HuH-7.5 (cell line): ENCODE measurements around the gene REV3L.
"Not testable (repeated sequence)": the region's sequence is repeated elsewhere in the genome, so short reads cannot be mapped to it uniquely, and the experiment has no call there.

Source experiments
- DNase-seq: peaks from one replicate; pipeline ENCODE4 v3.0.0; 2011; ENCODE audit warnings: low spot score

REV3L gene

DNA sequence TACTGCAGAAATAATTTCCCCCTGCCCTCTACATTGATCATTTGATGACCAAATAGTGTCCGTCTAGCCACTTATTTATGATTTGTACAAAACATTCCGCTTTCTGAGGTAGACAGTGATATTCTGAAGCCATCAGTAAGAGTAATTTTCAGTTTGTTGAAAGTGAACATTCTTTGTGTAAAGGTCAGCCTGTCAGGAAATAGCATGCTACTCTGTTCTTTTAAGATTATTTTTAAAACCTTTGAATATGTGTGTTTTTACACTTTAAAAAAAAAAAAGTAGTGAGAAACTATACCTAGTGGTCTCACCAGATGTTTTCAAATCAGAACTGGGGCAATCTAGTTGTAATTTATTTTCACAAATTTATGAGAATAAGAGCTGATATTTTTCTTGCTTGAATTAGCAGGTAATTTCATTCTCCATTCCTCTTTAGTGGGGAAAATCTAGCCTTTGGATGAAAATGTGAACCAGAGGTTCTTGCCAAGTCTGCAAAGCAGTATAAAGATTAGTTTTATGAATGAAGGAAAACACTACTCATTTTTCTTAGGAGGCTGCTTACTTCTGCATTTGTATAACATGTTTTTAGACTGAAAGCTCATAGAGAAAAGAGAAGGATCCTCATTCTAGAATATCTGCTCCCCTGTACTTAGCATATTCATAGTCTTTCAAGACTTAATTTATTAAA lies 12.1 kb upstream of the REV3L start:
- no peak for DNase-seq

DNA sequence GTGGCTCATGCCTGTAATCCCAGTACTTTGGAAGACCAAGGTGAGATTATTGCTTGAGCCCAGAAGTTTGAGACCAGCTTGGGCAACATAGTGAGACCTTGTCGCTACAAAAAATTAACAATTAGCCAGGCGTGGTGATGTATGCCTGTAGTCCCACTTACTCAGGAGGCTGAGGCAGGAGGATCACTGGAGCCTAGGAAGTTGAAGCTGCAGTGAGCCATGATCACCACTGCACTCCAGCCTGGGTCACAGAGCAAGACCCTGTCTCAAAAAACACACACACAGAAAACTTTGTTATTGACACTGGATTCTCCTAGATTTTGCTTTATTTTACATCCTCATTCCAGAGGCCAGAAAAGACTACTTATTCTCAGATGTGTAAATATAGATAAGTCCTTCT lies 9.5 kb upstream of the REV3L start:
- DNase-seq = no peak

DNA sequence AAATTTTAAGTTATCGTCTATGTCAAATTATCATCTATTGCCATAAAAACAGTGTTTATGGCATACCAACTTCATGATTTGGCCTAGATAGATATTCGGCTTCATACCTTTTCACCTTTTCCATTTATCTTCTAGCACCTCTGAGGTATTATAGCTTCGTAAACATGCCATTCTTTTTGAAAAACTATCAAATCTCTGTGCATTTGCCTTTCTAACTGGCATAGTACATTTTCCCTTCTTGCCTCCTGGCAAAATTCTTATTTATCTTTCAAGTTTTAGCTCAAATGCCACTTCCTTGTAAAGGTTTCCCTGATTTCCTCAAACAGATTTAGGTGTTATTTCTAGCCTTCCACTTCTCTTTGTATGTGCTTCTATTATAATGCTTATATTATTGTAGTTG lies 7.0 kb upstream of the REV3L start:
- no peak for DNase-seq

DNA sequence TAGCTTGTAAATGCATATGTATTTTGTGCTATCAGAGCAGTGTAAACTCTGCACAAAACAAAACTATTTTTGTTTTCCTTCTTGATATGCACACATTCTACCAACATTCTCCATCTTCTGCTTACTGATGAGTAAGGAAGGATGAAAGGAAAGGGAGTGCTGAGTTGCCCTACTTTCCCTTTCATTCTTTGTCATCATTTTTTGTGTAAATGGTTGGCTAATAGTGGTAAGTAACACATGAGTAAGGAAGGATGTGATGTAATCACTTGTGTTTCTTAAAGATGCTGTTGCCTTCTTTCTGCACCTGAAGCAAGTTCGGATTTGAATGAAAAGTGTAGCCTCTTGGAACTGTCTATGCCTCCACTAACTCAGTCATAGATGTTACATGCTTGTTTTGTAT lies 4.6 kb upstream of the REV3L start:
- DNase-seq = no peak

DNA sequence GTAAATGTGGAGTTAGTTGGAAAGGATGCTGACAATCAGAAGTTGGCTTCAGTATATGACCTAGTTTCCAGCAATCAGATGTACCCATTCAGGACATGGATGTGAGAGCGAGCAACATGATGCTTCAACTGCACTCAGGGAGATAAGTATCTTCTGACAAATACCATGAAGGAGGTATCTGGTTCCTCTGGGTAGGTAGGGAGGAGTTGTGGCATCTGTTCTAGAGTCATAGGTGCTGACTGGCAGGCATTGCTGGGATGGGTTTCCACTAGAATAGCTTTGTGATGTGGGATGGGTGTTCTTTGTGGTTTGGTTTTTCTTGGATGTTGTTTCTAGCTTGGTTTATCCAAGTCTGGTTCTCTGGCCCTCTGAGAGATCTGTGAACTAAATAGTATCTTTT lies 3.9 kb upstream of the REV3L start:
- DNase-seq = no peak

DNA sequence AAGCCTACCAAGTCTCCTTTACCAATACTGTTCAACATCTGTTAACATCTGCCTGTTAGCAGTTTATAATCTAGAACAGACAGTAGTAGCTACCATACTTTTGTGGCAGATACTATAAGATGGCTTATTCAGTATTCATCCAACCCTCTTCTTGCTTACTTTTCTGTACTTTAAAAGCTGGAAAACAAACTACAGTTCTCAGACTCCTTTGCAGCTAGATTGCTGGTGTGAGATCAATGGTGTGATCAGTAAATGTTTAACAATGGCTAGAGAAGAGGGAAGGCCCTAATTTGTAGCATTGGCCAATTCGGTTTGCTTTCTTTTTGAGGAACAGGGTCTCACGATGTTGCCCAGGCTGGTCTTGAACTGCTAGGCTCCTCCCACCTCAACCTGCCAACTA lies 3.5 kb upstream of the REV3L start:
- no peak for DNase-seq

- no peak for DNase-seq
Measured at GRCh38 chr6:111485342-111485741, 2.3 kb upstream of the REV3L start.

DNA sequence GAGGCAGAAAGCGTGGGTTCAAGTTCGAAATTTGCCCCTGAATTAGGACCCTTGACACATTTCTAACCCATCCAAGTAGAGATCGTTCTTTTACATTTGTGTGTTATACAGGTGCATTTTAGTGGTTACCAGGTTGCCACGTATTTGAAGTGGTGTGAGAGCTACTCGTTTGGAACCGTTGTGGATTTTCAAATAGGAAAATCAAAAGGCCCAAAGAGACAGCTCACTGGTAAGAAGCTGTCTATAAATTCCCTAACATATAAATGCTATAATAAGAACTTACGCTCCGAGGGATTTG lies 1.6 kb upstream of the REV3L start:
- no peak for DNase-seq

- peak; percentile 68 for DNase-seq
Measured at GRCh38 chr6:111483736-111484632, 966 bp upstream of the REV3L start.

DNA sequence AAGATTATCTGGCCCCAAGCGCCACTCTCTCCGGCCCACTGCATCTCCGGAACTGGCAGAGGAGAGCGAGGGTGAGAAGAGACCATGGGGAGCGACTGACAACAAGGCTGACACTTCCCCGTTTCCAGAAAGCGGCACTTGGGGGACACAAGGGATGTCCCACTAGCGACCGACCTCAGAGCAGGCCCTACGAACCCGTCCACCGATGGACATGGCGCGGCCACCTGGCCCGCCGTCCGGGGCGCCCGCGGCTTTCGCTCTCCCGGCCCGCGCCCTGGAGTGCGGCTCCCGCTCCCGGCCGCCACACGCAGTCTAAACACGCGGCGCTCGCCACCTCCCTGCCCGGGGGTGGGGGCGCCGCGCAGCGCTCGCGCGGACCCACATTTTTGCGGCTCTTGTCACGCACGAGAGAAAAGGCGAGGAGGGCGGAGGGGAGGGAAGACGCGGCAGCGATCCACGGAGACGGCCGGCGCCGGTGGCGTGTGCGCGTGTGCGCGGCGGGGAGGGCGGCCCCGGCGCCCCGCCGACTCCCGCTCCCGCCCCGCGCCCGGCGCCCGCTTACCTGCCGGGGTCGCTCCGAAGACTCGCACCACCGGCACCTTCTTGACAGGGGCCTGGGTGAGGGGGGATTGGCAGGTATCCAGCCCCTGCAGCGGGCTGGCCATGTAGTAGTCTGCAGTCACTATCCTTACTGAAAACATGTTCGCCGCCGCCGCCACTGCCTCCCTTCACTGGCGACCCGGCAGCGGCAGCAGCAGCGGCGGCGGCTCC lies 645 bp downstream of the REV3L start:
- DNase-seq = peak; percentile 27

DNA sequence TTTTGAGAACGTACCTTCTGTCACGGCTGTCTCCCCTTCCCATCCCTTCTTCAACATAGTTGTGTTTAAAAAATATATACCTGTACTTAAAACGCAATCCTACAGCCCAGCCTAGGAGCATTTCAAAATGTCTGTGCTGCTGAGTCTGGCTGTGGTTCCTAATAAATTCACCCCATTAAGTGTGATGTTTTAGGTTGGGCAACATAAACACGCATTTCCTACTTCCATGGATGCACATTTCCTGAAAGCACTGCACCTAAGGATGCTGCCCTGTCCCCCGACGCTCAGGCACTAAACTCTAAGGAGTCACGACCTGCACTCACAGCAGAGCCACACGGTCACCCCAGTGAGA lies 1.2 kb downstream of the REV3L start:
- no peak for DNase-seq

GRCh38 chr6:111480988-111481822 lies 1.8 kb downstream of the REV3L start:
- DNase-seq = no peak

DNA sequence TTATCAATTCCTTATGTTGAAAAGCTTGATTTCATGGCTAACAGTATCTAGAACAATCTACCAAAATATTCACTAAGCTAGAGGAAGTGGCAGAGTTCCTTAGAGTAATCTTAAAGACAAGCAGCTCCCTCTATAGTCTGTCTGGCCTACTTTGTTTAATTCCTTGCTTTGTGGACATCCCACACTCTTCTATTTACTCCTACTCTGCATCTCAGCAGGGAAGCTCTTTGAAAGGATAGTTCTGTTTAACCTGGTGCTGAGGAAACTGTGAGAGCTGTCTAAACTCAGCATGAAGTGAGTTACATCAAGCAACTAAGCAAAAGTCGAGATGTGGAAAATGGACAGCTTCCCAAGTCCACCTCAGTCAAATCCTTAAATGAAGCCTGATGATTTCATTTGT lies 4.3 kb downstream of the REV3L start:
- DNase-seq = peak; percentile 12

- no peak for DNase-seq
Measured at GRCh38 chr6:111478064-111478476, 4.9 kb downstream of the REV3L start.

- DNase-seq = no peak
Measured at GRCh38 chr6:111477481-111477938, 5.5 kb downstream of the REV3L start.

- not testable (repeated sequence) for DNase-seq
Measured at GRCh38 chr6:111476061-111476460, 7.0 kb downstream of the REV3L start.

DNA sequence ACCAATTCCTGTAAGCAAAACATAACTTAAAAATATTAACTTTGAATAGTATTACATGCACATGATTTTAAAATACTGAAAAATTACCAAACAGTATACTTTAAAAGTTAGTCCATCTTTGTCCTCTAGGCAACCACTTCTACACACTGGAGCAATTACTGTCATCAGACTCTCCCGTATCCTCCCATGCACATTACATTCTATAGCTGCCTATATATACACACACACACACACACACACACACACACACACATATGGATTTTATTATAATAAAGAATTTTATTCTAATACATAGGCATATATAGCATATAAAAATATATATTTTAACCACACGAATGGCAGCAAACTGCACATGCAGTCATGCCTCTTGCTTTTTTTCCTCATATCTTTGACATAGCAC lies 8.2 kb downstream of the REV3L start:
- no peak for DNase-seq

DNA sequence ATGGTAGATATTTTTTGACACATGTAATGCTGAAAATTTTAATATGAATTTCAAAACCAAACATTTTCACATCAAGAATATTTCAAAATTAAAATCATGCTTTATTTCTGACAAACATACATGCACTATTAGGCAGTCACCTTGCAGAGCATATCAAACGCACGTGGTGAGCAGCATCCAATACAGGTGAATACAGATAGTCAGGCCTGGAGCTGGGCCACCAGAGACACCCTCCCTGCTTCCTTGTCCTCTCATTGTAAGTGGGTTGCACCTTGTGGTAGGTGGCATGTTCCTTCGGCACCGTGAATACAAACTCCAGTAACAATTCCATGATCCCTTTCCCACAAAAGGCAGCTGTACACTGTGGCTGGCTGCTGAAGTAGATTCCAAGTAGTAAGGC lies 8.9 kb downstream of the REV3L start:
- no peak for DNase-seq

GRCh38 chr6:111472933-111473435 lies 10.0 kb downstream of the REV3L start:
- no peak for DNase-seq

DNA sequence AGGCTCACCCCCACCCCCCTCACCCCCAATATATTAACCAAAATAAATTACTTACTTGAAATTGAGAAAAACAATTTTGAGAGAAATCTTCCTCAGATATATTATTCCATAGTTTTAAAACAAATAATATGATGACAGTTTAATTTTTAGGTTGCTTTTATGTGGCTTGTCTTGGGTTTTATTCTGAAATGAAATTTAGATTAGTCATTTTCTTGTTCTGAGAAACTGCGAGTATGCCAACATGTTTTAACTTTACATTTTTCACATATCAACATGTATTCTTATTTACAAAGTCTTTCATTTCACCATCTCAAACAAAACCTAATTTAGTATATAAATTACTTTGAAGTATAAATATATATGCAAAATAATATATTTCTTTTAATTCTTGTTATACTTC lies 11.1 kb downstream of the REV3L start:
- DNase-seq = no peak

DNA sequence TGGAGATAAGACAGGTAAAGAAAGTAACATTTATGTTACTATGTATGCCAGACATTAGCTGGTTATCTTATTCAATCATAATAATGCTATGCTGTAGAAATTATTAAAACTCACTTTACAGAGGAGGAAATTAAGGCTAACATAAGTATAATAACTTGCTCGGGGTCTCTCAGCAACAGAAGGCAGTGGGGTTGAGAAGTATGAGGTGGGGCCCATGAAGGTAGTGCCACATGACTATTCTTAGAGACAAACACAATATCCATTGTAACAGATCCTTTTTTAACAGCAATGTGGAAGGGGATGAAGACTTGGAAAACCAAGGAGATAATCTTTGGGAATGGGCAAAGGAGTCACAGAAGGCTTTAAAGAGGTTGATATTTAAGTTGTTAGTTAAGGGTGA lies 11.5 kb downstream of the REV3L start:
- no peak for DNase-seq

DNA sequence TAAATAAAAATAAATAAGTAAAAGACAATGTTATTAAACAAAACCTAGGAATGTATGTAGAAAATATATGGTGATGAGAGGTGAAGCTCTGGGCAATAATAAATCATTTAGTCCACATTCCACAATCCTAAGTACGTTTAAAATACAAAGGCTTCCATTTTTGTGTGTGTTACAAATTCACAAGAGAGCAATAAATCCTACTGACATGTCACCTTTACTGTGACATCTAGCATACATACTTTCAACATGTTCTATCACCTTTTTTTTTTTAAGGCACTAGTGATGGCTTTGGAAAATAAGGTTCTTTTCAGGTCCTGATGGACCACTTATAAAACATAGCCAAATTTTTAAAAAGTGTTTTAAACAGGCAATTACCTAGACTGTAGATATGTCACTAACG lies 12.0 kb downstream of the REV3L start:
- DNase-seq = no peak
